ENCODE measurements around the gene CERT1.

GRCh38 chr5:75482482-75482881 lies 28.9 kb downstream of the CERT1 start:
- TF ChIP-seq ZNF24 (IDR thresholded peaks at IDR 0.05), result no peak
- no peak for TF ChIP-seq NFATC3 (IDR thresholded peaks at IDR 0.05)
- no peak for TF ChIP-seq ETV5 (CRISPR knock-in tag; IDR thresholded peaks at IDR 0.05; ENCODE audit: low read depth)
- no peak for TF ChIP-seq CTCF (IDR thresholded peaks at IDR 0.05 in 2 of 3, conservative IDR thresholded peaks at IDR 0.05 in 1 of 3; ENCODE audit: insufficient read depth in 2 of 3, low read depth in 1 of 3, low read length in 3 of 3)
- no peak for TF ChIP-seq CHD4 (IDR thresholded peaks at IDR 0.05; ENCODE audit: insufficient read depth, insufficient replicate concordance, low read depth, low read length, poor library complexity, severe bottlenecking)
- TF ChIP-seq RBM25 (IDR thresholded peaks at IDR 0.05; ENCODE audit: low read depth, low read length, severe bottlenecking), result no peak
- TF ChIP-seq, protein P1, sequence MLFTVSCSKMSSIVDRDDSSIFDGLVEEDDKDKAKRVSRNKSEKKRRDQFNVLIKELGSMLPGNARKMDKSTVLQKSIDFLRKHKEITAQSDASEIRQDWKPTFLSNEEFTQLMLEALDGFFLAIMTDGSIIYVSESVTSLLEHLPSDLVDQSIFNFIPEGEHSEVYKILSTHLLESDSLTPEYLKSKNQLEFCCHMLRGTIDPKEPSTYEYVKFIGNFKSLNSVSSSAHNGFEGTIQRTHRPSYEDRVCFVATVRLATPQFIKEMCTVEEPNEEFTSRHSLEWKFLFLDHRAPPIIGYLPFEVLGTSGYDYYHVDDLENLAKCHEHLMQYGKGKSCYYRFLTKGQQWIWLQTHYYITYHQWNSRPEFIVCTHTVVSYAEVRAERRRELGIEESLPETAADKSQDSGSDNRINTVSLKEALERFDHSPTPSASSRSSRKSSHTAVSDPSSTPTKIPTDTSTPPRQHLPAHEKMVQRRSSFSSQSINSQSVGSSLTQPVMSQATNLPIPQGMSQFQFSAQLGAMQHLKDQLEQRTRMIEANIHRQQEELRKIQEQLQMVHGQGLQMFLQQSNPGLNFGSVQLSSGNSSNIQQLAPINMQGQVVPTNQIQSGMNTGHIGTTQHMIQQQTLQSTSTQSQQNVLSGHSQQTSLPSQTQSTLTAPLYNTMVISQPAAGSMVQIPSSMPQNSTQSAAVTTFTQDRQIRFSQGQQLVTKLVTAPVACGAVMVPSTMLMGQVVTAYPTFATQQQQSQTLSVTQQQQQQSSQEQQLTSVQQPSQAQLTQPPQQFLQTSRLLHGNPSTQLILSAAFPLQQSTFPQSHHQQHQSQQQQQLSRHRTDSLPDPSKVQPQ (CRISPR knock-in tag; IDR thresholded peaks at IDR 0.05; ENCODE audit: borderline replicate concordance), result no peak
- TF ChIP-seq, protein P2, sequence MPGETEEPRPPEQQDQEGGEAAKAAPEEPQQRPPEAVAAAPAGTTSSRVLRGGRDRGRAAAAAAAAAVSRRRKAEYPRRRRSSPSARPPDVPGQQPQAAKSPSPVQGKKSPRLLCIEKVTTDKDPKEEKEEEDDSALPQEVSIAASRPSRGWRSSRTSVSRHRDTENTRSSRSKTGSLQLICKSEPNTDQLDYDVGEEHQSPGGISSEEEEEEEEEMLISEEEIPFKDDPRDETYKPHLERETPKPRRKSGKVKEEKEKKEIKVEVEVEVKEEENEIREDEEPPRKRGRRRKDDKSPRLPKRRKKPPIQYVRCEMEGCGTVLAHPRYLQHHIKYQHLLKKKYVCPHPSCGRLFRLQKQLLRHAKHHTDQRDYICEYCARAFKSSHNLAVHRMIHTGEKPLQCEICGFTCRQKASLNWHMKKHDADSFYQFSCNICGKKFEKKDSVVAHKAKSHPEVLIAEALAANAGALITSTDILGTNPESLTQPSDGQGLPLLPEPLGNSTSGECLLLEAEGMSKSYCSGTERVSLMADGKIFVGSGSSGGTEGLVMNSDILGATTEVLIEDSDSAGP (CRISPR knock-in tag; IDR thresholded peaks at IDR 0.05), result no peak
- TF ChIP-seq SMC3 (conservative IDR thresholded peaks at IDR 0.05; ENCODE audit: insufficient read depth, low read depth, low read length), result no peak
- no peak for TF ChIP-seq MXI1 (IDR thresholded peaks at IDR 0.05; ENCODE audit: low read depth, low read length)
- TF ChIP-seq RAD51 (IDR thresholded peaks at IDR 0.05; ENCODE audit: borderline replicate concordance, low read depth), result no peak
- no peak for TF ChIP-seq YY1 (IDR thresholded peaks at IDR 0.05; ENCODE audit: borderline replicate concordance in 1 of 3, control insufficient read depth in 1 of 3, extremely low read depth in 1 of 3, insufficient read depth in 3 of 3, insufficient read length in 1 of 3, insufficient replicate concordance in 2 of 3, low read depth in 1 of 3, low read length in 2 of 3)
